ENCODE data around the gene EFHC2.

EFHC2 gene

DNA sequence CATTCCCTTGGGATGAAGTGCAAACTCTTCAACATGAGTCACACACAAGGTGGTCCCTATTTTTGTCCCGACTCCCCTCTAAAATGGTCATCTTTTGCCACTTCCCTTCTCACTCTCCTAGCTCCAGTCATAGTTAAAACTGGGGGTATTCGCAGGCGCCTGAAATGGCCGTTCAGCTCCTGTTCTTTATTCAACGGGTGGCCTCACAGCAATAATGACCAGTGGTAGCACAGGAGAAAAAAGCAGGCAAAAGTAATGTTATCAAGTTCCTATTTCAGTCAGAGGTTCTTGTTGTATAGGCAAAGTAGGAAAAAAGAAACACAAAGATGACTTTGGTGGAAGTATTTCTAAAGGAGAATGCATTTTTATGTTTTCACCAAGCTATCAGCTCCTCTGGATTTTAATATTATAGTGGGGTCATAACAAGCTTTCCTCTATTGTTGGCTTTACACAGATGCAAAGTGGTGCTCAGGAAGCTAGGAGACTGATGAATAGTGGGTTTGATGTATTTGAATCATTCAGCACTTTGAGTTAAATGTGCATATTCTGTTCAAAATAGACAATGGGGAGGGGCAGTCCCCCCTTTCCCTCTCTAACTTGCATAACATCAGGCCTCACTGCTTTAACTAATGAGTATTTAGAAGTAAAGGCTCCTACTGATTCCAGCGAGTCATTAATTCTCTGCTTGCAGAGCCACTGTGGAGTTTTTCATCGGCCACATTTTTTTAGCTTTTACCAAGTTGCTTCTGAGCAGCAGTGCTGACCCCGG is 199.1 kb downstream of the EFHC2 start:
- no peak for DNase-seq

DNA sequence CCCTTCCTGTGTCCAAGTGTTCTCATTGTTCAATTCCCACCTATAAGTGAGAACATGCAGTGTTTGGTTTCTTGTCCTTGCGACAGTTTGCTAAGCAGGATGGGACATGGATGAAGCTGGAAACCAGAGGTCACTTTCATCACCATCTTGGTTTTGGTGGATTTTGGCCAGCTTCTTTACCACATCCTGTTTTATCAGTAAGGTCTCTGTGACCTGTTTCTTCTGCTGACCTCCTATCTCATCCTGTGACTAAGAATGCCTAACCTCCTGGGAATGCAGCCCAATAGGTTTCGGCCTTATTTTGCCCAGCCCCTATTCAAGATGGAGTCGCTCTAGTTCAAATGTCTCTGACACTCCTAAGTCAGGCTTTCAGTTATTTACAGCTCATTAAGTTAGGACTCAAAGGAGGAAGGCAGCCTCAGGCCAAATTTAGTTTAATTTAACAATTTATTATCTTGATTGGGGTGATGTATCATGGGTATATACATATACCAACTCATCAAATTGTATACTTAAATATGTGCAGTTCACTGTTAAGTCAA is 200.3 kb downstream of the EFHC2 start:
- DNase-seq = no peak

GRCh38 chrX:44130189-44130588 is 213.3 kb downstream of the EFHC2 start:
- no peak for DNase-seq

GRCh38 chrX:44113337-44113736 is 230.1 kb downstream of the EFHC2 start:
- no peak for DNase-seq

- DNase-seq = no peak
Measured at GRCh38 chrX:44106864-44107263, 236.6 kb downstream of the EFHC2 start.

DNA sequence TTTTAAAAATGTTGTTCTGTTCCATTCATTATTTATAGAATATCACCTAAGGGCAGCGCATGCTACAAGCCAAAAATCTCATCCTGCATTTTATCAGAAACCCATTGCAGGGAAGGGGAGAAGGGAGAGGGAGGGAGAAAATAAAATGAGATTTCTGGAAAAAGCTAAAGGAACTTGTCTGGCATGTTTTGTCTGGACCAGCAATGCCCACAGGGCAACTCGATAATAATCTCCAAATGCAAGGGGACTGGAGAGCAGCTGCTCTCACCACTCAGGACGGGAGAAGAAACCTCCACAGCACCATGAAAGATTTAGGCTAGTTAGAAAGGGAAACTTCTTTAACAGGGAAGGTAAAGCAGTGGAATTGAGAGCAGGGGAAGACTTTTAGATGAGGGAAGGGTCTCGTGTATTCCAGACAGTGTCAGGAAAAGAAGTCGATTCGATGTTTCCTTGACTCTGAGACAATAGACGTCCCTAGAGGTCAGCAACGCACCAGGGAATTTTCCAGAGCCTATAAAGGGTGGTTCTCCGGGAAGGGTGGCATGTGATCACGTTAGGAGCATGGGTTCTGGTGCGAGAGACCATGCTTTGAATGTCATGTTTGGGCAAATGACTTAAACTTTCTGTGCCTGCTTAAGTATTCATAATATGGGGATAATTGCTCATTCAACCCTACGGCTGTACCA is 238.1 kb downstream of the EFHC2 start:
- DNase-seq = no peak

DNA sequence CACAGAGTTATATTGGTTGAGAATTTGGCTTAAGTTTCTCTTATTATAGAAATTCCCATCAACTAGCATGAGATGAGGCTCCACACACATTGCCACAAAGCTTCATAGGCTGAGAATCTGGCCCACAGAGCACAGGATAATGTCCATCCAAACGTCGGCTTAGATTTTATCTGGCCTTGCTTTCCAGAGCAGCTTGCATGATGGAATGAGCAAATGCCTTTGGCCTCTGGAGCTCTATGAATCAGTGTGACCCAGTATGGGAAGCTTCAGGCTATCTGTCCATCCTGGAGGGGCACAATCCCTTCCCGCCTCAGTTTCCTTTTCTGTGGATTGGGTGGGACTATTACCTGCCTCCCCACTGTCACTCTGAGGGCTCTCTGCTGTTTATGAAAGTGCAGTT is 238.8 kb downstream of the EFHC2 start:
- DNase-seq = no peak

DNA sequence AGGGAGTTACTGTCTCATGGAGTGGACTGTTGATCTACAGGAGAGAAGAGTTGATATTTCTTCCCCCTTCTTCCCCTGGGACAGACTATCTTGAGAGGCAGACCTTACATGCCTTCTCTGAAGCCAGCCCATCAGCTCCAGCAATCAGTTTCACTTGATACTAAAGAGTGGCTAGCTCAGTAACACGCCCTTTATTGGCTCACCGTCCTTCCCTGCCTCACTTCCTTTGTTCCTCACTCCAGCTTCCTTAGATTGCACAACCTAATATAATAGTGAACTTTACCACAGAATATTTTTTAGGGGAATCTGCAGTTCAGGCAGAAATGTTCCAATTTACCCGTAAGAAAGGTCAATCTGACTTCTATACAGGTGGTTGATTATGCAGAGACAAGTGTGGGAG is 242.2 kb downstream of the EFHC2 start:
- DNase-seq = no peak

GRCh38 chrX:44099366-44099765 is 244.1 kb downstream of the EFHC2 start:
- DNase-seq = no peak

All from SHP77 (cell line).